ENCODE measurements around the gene MAP7D1. TPM values are rescaled to one million over a fixed set of nuclear protein-coding genes. Genes with fewer than 3 reads are reported as not detected.

Gene MAP7D1
- total RNA-seq = 100 to 1,000 TPM; 115 to 171 (median 153) TPM

- TF ChIP-seq CTCF (IDR thresholded peaks at IDR 0.05) (no peak), POLR2A (IDR thresholded peaks at IDR 0.05) (peak in 1 of 2 donors; percentile 60)
- peak; percentile 81 to 97 for DNase-seq (ENCODE audit: low spot score in 2 of 2)
- H3K4me3 ChIP-seq (ENCODE audit: low read depth, poor library complexity, severe bottlenecking) = peak within 1 kb of the TSS; percentile 100
- intact Hi-C loops (cut with DNase I; ENCODE audit: low total_unique reads) = no loop called here
- WGBS, 2 donors = 0 to 1% methylated on average over 16 to 39 of the region's 88 CpGs
These were observed at the start of gene MAP7D1 for GRCh38 chr1:36155408-36156328. MAP7D1 (plus strand) TSS chr1:36156160; CDS start chr1:36156418, 258 bp downstream.

GRCh38 chr1:36106269-36106668 lies 49.7 kb upstream of the MAP7D1 start:
- no peak for DNase-seq (ENCODE audit: low spot score in 2 of 2)
- intact Hi-C loops (cut with DNase I; ENCODE audit: low total_unique reads) = no loop called here
- TF ChIP-seq CTCF (IDR thresholded peaks at IDR 0.05) (no peak), POLR2A (IDR thresholded peaks at IDR 0.05) (no peak)
- WGBS, 2 donors = 46 to 52% methylated on average over 5 of the region's 5 CpGs
- H3K4me3 ChIP-seq (ENCODE audit: low read depth, poor library complexity, severe bottlenecking) = no peak overlapping the region

GRCh38 chr1:36107394-36107793 lies 48.6 kb upstream of the MAP7D1 start:
- no peak for DNase-seq (ENCODE audit: low spot score in 2 of 2)
- TF ChIP-seq CTCF (IDR thresholded peaks at IDR 0.05) (no peak), POLR2A (IDR thresholded peaks at IDR 0.05) (no peak)
- H3K4me3 ChIP-seq (ENCODE audit: low read depth, poor library complexity, severe bottlenecking) = no peak overlapping the region
- 78 to 85% methylated on average over 6 to 9 of the region's 9 CpGs for WGBS, 2 donors
- intact Hi-C loops (cut with DNase I; ENCODE audit: low total_unique reads) = no loop called here

GRCh38 chr1:36108314-36108713 lies 47.6 kb upstream of the MAP7D1 start:
- intact Hi-C loops (cut with DNase I; ENCODE audit: low total_unique reads) = no loop called here
- 73 to 82% methylated on average over 14 of the region's 14 CpGs for WGBS, 2 donors
- H3K4me3 ChIP-seq (ENCODE audit: low read depth, poor library complexity, severe bottlenecking) = no peak overlapping the region
- TF ChIP-seq POLR2A (IDR thresholded peaks at IDR 0.05) (no peak), CTCF (IDR thresholded peaks at IDR 0.05) (no peak)
- DNase-seq (ENCODE audit: low spot score in 2 of 2) = no peak

GRCh38 chr1:36109041-36109679 lies 46.8 kb upstream of the MAP7D1 start:
- intact Hi-C loops (cut with DNase I; ENCODE audit: low total_unique reads) = no loop called here
- TF ChIP-seq CTCF (IDR thresholded peaks at IDR 0.05) = no peak
- no peak for TF ChIP-seq POLR2A (IDR thresholded peaks at IDR 0.05)
- WGBS, 2 donors = 64 to 76% methylated on average over 11 of the region's 11 CpGs
- no peak overlapping the region for H3K4me3 ChIP-seq (ENCODE audit: low read depth, poor library complexity, severe bottlenecking)
- no peak for DNase-seq (ENCODE audit: low spot score in 2 of 2)
